T-helper 1 cell treated with Interleukin-12 subunit alpha and Interleukin-12 subunit beta and Interleukin-4 antibody, amounts not matched to agents 30 μg/mL and 1 μg/mL, for 36 hours (primary cell): Measurements from ENCODE around the gene NSMCE3.
"Not testable (repeated sequence)": the region's sequence is repeated elsewhere in the genome, so short reads cannot be mapped to it uniquely, and the experiment has no call there.

Experiments
- H3K27ac Mint-ChIP-seq: one replicate; pipeline ENCODE4 v1.8.0; 2021; ENCODE audit warnings: mild to moderate bottlenecking, mixed read lengths
- H3K27me3 Mint-ChIP-seq: one replicate; pipeline ENCODE4 v1.8.0; 2021; ENCODE audit warnings: low read depth, mixed read lengths
- H3K36me3 Mint-ChIP-seq: one replicate; pipeline ENCODE4 v1.8.0; 2021; ENCODE audit warnings: low read depth, mixed read lengths
- H3K4me1 Mint-ChIP-seq: one replicate; pipeline ENCODE4 v1.8.0; 2021; ENCODE audit warnings: low read depth, mixed read lengths
- H3K4me3 Mint-ChIP-seq: one replicate; pipeline ENCODE4 v1.8.0; 2021; ENCODE audit warnings: mild to moderate bottlenecking, moderate library complexity, mixed read lengths
- H3K9me3 Mint-ChIP-seq: one replicate; pipeline ENCODE4 v1.8.0; 2021; ENCODE audit warnings: mixed read lengths

Gene NSMCE3

GRCh38 chr15:29252234-29252633 lies 17.4 kb downstream of the NSMCE3 start:
- H3K27me3 Mint-ChIP-seq, result no peaks in the 10 kb centered on the region
- no peaks in the 10 kb centered on the region for H3K36me3 Mint-ChIP-seq
- H3K27ac Mint-ChIP-seq, result no peak overlapping the region
- no peaks in the 10 kb centered on the region for H3K9me3 Mint-ChIP-seq
- no peaks in the 10 kb centered on the region for H3K4me1 Mint-ChIP-seq
- no peak overlapping the region for H3K4me3 Mint-ChIP-seq

DNA sequence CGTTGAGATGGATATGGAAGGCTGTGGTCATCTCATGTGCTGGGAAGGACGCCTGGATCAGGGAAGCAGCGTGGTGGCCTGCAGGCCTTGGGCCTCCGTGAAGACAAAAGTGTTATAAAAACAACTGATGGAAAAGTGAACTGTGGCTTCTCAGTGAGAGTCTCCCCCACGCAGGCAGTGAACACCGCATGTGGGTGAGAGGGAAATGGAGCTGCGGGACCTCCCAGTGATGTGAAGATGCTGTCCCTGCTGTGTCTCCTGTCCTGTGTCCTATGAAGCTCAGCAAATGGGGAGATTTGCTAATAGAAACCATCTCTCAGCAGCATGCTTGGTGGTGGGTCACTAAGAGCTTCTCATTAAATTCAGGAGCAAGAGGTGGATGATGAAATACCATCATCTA lies 25.1 kb downstream of the NSMCE3 start:
- no peak overlapping the region for H3K4me3 Mint-ChIP-seq
- no peak overlapping the region for H3K27ac Mint-ChIP-seq
- no peaks in the 10 kb centered on the region for H3K27me3 Mint-ChIP-seq
- no peaks in the 10 kb centered on the region for H3K4me1 Mint-ChIP-seq
- no peaks in the 10 kb centered on the region for H3K9me3 Mint-ChIP-seq
- H3K36me3 Mint-ChIP-seq, result no peaks in the 10 kb centered on the region

GRCh38 chr15:29244123-29244522 lies 25.5 kb downstream of the NSMCE3 start:
- Mint-ChIP-seq H3K36me3 (no peaks in the 10 kb centered on the region), H3K9me3 (no peaks in the 10 kb centered on the region), H3K4me1 (no peaks in the 10 kb centered on the region), H3K27ac (no peak overlapping the region), H3K27me3 (no peaks in the 10 kb centered on the region), H3K4me3 (no peak overlapping the region)

DNA sequence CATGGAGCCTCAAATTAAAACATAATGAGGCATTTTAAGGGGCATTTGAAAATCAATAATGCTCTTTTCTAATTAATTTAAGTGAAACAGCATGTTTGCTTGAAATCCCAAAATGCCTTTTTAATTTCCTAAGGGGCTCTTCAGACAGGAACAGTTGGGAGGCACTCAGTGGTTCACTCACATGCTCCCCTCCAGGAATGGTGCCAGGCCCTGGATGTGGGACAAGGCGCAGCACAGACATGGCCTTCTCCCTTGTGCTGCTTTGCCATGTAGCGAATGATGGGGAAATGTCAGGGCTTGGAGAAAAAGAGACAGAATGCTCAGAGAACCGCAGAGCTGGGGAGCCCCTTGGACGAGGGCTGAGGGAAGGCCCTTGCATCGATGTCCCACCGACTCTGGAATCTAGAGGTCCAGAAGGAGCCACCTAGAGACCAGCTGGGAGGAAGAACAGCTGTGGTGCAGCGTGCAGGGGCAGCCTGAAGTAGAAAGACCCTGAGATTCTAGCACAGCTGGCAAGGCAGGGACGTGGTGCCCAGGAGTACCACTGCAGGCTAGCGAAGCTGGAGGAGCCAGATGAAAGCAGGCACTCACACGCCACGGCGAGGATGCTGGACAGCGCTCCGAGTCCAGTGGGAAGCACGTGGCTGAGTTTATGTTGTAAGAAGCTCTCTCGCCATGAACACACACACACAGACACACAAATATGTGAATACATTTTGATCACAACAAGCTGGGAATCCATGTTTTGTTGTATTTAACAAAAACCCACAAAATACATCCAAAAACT lies 27.0 kb downstream of the NSMCE3 start:
- H3K4me3 Mint-ChIP-seq, result no peak overlapping the region
- H3K9me3 Mint-ChIP-seq, result no peaks in the 10 kb centered on the region
- H3K4me1 Mint-ChIP-seq, result no peaks in the 10 kb centered on the region
- no peaks in the 10 kb centered on the region for H3K36me3 Mint-ChIP-seq
- no peak overlapping the region for H3K27ac Mint-ChIP-seq
- no peaks in the 10 kb centered on the region for H3K27me3 Mint-ChIP-seq

GRCh38 chr15:29241207-29241606 lies 28.4 kb downstream of the NSMCE3 start:
- Mint-ChIP-seq H3K27me3 (no peaks in the 10 kb centered on the region), H3K4me3 (no peak overlapping the region), H3K27ac (no peak overlapping the region)

DNA sequence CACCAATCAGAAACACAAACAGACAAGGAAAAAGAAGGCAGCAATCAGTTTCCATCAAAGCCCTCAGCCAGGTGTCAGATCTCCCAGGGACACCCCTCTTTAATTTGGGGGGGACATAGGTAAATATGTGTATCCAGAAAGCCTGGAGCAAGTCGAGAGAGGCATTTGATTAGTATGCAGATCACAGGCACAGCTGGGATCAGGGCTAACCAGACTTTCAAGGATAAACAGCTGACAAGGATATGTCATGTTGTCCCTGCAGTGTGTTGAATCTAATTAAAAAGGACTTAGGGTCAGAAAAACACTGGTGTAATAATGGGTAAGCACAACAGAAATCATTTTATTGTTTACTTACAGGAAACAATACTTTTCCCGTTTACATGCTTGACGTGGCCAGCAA lies 30.2 kb downstream of the NSMCE3 start:
- no peaks in the 10 kb centered on the region for H3K4me1 Mint-ChIP-seq

More at GRCh38 chr15:29241207-29241606, 28.4 kb downstream of the NSMCE3 start:
- Mint-ChIP-seq H3K36me3 (no peaks in the 10 kb centered on the region), H3K4me1 (no peaks in the 10 kb centered on the region), H3K9me3 (no peaks in the 10 kb centered on the region)

GRCh38 chr15:29233566-29233965 lies 36.1 kb downstream of the NSMCE3 start:
- H3K27ac Mint-ChIP-seq, result no peak overlapping the region
- H3K36me3 Mint-ChIP-seq, result no peaks in the 10 kb centered on the region
- H3K27me3 Mint-ChIP-seq, result peaks cover 9% of the 10 kb centered on the region
- peaks cover 4% of the 10 kb centered on the region for H3K9me3 Mint-ChIP-seq
- no peaks in the 10 kb centered on the region for H3K4me1 Mint-ChIP-seq
- H3K4me3 Mint-ChIP-seq, result no peak overlapping the region

More for the DNA sequence above, 30.2 kb downstream of the NSMCE3 start:
- H3K27ac Mint-ChIP-seq, result no peak overlapping the region
- H3K27me3 Mint-ChIP-seq, result no peaks in the 10 kb centered on the region
- no peaks in the 10 kb centered on the region for H3K36me3 Mint-ChIP-seq
- no peak overlapping the region for H3K4me3 Mint-ChIP-seq
- H3K9me3 Mint-ChIP-seq, result peaks cover 4% of the 10 kb centered on the region

DNA sequence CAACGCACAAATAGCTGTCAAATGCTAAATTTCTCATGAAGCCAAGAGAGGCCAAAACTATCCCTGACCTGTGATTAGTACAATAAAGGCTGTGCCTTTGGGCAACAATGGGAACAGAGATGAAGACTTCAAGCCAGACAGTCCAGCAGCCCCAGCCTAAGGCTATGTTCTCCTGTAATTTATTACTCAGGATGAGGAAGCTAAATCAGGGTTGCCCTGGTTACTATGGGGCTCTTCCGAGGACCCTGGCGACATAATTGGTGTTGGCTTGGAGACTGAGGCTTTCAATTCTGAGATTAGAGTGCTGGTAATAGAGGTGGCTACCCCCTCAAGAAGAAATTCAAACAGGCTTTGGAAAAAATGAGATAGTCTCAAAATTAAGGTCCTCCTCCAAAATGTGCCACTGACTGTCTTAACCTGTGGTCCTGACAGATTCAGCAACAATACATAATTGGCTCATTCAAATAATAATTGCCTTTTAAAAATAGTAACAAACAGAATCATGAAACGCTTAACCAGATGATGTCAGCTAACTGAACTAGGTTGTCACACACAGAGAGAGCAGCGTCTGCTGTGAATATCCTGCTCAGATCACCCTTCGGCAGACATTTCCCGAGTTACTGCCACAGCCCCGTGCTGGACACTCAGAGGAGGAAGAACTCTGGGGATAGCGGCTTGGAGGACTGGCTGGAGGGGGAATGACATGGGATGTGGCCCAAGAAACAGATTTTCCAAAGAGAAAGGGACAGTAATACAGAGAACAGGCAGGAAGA lies 43.0 kb downstream of the NSMCE3 start:
- no peaks in the 10 kb centered on the region for H3K4me1 Mint-ChIP-seq

GRCh38 chr15:29225534-29226234 lies 43.9 kb downstream of the NSMCE3 start:
- H3K27ac Mint-ChIP-seq, result no peak overlapping the region
- no peaks in the 10 kb centered on the region for H3K9me3 Mint-ChIP-seq
- H3K27me3 Mint-ChIP-seq, result peaks cover 15% of the 10 kb centered on the region
- no peak overlapping the region for H3K4me3 Mint-ChIP-seq
- H3K36me3 Mint-ChIP-seq, result no peaks in the 10 kb centered on the region
- no peaks in the 10 kb centered on the region for H3K4me1 Mint-ChIP-seq

More for the DNA sequence above, 43.0 kb downstream of the NSMCE3 start:
- Mint-ChIP-seq H3K27ac (no peak overlapping the region), H3K4me3 (no peak overlapping the region), H3K36me3 (no peaks in the 10 kb centered on the region), H3K27me3 (peaks cover 15% of the 10 kb centered on the region), H3K9me3 (no peaks in the 10 kb centered on the region)

GRCh38 chr15:29224987-29225363 lies 44.6 kb downstream of the NSMCE3 start:
- peaks cover 14% of the 10 kb centered on the region for H3K27me3 Mint-ChIP-seq
- H3K4me3 Mint-ChIP-seq, H3K9me3 Mint-ChIP-seq, H3K27ac Mint-ChIP-seq, H3K4me1 Mint-ChIP-seq, H3K36me3 Mint-ChIP-seq: not testable (repeated sequence)

DNA sequence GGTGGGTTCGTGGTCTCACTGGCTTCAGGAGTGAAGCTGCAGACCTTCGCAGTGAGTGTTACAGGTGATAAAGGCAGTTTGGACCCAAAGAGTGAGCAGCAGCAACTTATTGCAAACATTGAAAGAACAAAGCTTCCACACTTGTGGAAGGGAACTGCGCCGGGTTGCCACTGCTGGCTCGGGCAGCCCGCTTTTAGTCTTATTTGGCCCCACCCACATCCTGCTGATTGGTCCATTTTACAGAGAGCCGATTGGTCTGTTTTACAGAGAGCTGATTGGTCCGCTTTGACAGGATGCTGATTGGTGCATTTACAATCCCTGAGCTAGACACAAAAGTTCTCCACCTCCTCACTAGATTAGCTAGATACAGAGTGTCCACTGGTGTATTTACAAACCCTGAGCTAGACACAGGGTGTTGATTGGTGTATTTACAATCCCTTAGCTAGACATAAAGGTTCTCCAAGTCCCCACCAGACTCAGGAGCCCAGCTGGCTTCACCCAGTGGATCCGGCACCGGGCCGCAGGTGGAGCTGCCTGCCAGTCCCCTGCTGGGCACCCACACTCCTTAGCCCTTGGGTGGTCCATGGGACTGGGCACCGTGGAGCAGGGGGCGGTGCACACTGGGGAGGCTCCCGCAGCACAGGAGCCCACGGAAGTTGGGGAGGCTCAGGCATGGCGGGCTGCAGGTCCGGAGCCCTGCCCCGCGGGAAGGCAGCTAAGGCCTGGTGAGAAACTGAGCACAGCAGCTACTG lies 45.2 kb downstream of the NSMCE3 start:
- not testable (repeated sequence) for H3K9me3 Mint-ChIP-seq, H3K27ac Mint-ChIP-seq, H3K27me3 Mint-ChIP-seq, H3K4me3 Mint-ChIP-seq, H3K36me3 Mint-ChIP-seq, H3K4me1 Mint-ChIP-seq

- Mint-ChIP-seq H3K27me3 (peaks cover 6% of the 10 kb centered on the region), H3K4me1 (no peaks in the 10 kb centered on the region), H3K27ac (no peak overlapping the region), H3K36me3 (no peaks in the 10 kb centered on the region), H3K4me3 (no peak overlapping the region), H3K9me3 (no peaks in the 10 kb centered on the region)
Measured at GRCh38 chr15:29223640-29224039, 46.0 kb downstream of the NSMCE3 start.

DNA sequence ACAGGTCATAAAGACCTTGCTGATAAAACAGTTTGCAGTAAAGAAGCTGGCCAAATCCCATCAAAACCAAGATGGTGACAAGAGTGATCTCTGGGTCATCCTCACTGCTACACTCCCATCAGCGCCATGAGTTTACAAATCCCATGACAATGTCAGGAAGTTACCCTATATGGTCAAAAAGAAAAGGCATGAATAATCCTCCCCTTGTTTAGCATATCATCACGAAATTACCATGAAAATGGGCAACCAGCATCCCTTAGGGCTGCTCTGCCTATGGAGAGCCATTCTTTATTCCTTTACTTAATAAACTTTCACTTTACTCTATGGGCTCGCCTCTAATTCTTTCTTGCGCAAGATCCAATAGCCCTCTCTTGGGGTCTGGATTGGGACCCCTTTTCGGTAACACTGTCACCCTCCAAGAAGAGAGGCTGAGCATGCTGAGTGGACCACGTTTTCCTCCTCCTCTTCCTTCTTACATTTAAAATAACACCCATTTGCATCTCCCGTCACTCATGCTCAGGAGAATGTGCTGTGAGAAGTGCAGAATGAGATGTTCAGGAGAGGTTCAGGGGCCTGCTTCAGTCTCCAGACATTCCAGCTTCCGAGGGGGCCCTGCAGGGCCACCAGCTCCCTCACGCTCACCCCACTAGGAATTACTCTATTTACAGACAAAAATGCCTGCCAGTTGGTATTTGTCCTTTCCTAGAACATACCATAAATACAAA lies 47.3 kb downstream of the NSMCE3 start:
- no peaks in the 10 kb centered on the region for H3K4me1 Mint-ChIP-seq
- no peak overlapping the region for H3K27ac Mint-ChIP-seq
- no peaks in the 10 kb centered on the region for H3K36me3 Mint-ChIP-seq
- peaks cover 12% of the 10 kb centered on the region for H3K27me3 Mint-ChIP-seq
- no peaks in the 10 kb centered on the region for H3K9me3 Mint-ChIP-seq
- no peak overlapping the region for H3K4me3 Mint-ChIP-seq

DNA sequence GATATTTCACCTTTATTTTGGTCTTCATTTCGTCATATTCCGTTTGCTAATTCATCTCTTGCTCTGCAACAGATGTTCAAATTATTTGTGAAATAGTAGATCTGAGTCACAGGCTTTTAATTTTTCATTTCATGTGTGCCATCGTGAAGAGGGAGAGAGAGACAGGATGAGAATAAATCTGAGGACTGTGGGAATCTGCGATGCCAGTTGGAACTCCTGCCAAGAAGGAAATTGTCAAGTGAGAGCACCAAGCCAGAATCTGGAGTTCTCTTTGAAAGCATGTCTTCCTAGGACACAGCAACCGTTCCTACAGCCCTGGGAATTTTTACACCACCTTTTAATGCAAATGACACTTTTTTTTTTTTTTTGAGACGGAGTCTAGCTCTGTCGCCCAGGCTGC lies 48.8 kb downstream of the NSMCE3 start:
- no peak overlapping the region for H3K4me3 Mint-ChIP-seq
- peaks cover 12% of the 10 kb centered on the region for H3K27me3 Mint-ChIP-seq
- H3K4me1 Mint-ChIP-seq, result no peaks in the 10 kb centered on the region
- H3K27ac Mint-ChIP-seq, result no peak overlapping the region
- no peaks in the 10 kb centered on the region for H3K9me3 Mint-ChIP-seq
- no peaks in the 10 kb centered on the region for H3K36me3 Mint-ChIP-seq
